Sciatic nerve (tissue), 2 donors: ENCODE results near the gene DDX59. TPM values are rescaled to one million over a fixed set of nuclear protein-coding genes. Genes with fewer than 3 reads are reported as not detected.
A peak's percentile ranks its signal among the peaks of the same experiment; 100 is the strongest.

Source experiments
- ATAC-seq: fragments of 200-7000 bp; cut with Tn5 transposase; one replicate; pipeline ENCODE4 v1.9.1; 2020; ENCODE audit warnings: mild to moderate bottlenecking, moderate library complexity
- DNase-seq: peaks from one replicate; pipeline ENCODE4 v3.0.0-alpha.2; 2020; ENCODE audit warnings: low spot score
- intact Hi-C: fragments of 100-400 bp; cut with DNase I; formaldehyde crosslinking; loops from one replicate; pipeline ENCODE4 v1.14.2; 2022
- total RNA-seq: library from RNA; stranded (reverse); fragmentation: NEBNext Ultra II Directional; extraction: Animal tissue kit (Norgen Biotek cat#: 25700); gene quantifications from one replicate; pipeline ENCODE4 v1.2.1, GENCODE V29; 2021
- donor health status: DM: no; HTN: no; CAD: no.
- donor health status: DM: no; HTN: no; CAD: no.

DDX59 gene
- total RNA-seq, 1 donor from 2014 or later = 25.4 TPM

GRCh38 chr1:200673952-200674823 lies 4.5 kb upstream of the DDX59 start:
- no peak for ATAC-seq
- DNase-seq = no peak
- intact Hi-C loops = no loop called here

DNA sequence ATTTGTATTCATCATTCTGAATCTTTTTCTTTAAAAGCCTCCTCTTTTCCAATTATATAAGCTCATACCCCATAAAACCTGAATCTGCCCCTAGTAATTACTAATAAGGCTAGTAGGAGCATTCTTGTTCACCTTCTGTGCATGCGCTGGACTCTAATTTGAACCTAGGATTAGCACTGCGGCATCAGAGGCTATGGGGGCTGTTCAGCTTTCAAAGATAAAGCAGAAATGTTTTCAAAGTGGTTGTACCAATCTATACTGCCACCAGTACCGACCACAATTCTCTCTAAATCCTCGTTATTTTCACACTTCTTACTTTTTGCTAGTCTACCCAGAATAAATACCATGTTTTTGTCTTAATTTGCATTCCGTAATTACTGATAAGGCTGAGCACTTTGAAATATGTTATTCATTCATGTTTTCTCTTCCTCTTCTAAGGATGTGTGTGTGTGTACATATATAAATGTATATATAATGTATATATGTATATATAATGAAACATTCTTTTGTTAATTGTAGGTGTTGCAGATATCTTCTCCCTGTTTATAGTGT lies 1.6 kb upstream of the DDX59 start:
- intact Hi-C loops = no loop called here
- ATAC-seq (no peak), DNase-seq (no peak)

DNA sequence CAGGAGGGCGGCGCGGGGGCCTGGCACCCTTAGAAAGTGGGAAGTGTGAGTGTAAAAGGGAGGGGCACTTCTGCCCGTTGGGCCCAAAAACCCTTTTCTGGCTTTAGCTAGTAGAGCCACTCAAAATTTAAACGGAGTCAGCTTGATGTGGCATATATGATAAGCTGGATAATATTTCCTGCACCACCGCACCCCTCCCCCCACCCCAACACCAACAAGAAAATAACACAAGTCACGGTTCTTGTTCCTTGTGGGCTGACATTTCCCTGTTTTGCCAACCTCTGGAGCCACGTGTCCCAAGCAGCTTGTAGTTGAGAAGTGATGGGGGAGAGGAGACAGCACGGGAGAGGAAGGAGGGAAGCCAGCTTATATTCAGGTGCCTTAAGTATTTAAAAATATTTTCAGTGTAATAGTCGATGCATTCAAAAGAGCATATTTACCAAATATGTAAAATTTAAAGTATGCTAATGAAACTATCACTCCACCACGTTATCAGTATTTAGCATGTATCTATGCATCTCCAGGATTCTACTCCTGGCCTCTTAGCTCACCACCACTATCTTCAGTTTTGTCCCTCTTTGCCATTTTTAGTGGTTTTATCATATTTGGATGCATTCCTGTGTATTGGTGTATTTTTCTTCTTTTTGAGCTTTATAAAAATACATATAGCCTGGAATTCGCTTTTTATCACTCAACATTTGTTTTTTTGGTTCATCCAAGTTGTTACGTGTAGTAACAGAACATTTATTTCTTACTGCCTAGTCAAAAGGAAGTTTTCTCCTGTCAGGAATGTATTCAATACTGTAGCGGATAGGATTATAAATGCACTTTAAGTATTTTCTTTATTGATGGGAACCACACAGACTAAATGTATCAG lies 773 bp upstream of the DDX59 start:
- DNase-seq (no peak), ATAC-seq (peak; percentile 42)
- intact Hi-C loops = no loop called here

- no peak for DNase-seq
- intact Hi-C loops = no loop called here
- no peak for ATAC-seq
These were observed 993 bp downstream of the DDX59 start for GRCh38 chr1:200668514-200669313.

GRCh38 chr1:200666309-200666708 lies 3.4 kb downstream of the DDX59 start:
- DNase-seq = no peak
- ATAC-seq = no peak
- intact Hi-C loops = no loop called here

DNA sequence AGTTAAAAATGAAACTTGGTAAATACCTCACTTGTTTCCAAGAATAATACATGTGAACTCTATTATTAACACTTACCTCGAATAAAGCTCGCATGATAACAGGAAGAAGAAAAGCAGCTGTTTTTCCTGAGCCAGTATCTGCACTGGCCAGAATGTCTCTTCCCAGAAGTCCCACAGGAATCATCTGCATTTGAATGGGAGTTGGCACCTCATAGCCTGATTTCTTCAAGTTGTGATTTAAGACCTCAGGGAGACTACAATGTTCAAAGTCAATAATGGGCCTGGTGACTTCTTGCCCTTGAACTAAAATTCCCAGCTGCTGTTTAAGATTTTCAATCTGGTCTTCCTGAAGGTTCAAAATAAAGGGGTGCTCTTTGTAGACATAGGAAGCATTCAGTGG lies 3.8 kb downstream of the DDX59 start:
- DNase-seq (no peak), ATAC-seq (peak; percentile 44)
- intact Hi-C loops = no loop called here

GRCh38 chr1:200660719-200661118 lies 9.0 kb downstream of the DDX59 start:
- ATAC-seq (no peak), DNase-seq (no peak)
- intact Hi-C loops = no loop called here

DNA sequence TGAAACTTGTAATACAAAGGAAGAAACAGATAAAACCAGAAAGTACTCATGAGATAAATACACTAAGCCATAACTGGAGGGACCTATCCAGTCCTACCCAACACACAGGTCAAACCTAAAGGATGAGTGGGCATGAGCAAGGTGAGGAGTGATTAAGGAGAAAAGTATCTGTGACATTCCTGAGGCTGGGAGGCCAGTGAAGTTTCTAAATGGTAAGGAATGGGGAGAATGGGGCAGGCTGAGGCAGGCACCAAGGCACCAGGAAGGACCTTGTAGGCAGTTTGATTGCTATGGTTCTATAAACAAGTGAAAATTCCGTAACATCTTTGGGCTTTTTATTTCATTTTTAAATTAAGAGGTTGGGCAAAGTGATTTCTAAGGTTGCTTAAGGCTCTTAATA lies 10.4 kb downstream of the DDX59 start:
- DNase-seq (no peak), ATAC-seq (no peak)
- intact Hi-C loops = no loop called here

GRCh38 chr1:200658037-200658818 lies 11.5 kb downstream of the DDX59 start:
- ATAC-seq = no peak
- intact Hi-C loops = no loop called here
- DNase-seq = no peak

- ATAC-seq (no peak), DNase-seq (no peak)
- intact Hi-C loops = no loop called here
These were observed 15.0 kb downstream of the DDX59 start for GRCh38 chr1:200654660-200655059.

GRCh38 chr1:200653022-200653462 lies 16.7 kb downstream of the DDX59 start:
- intact Hi-C loops = no loop called here
- DNase-seq = no peak
- ATAC-seq = no peak

DNA sequence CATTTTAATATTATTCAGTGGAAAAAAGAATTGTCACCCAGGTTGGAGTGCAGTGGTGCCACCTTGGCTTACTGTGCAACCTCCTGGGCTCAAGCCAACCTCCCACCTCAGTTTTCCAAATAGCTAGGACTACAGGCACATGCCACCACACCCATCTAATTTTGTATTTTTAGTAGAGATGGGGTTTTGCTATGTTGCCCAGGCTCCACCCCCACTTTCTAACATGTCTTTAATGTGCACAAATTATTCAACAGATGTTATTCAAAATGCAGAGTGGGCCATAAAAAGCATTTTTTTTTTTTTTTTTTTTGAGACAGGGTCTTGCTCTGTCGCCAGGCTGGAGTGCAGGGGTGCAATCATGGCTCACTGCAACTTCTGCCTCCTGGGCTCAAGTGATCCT lies 17.3 kb downstream of the DDX59 start:
- intact Hi-C loops = no loop called here
- DNase-seq (no peak), ATAC-seq (no peak)

DNA sequence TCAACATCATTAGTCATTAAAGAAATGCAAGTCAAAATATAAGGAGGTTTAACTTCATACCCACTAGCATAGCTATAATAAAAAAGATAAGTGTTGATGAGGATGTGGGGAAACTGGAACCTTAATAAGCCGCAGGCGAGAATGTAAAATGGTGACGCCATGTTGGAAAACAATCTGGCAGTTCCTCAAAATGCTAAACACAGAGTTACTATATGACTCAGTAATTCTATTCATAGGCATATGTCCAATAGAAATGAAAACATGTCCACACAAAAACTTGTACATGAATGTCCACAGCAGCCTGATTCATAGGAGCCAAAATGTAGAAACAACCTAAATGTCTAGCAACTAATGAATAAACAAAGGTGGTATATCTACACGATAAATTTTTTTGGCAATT lies 23.2 kb downstream of the DDX59 start:
- ATAC-seq = no peak
- no peak for DNase-seq
- intact Hi-C loops = no loop called here

DNA sequence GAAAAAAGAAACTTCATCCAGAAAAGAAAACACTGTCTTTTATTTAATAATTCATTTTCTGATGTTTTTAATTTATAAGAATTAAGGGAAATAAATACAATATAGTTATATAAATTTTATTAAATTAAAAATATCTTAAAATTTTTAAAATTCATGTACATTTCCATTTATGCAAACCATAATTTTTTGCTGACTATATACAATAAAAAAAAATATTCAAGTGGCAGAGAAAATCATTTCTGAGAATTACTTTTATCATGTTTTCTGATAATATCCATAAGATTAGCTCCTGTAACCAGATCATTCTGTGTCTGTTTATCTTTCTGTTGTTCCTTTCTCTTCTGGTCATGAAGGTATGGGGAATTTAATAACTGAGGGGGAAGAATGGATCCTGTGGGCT lies 25.7 kb downstream of the DDX59 start:
- no peak for DNase-seq
- intact Hi-C loops = no loop called here
- no peak for ATAC-seq

- intact Hi-C loops = no loop called here
- no peak for DNase-seq
- ATAC-seq = no peak
These were observed 27.2 kb downstream of the DDX59 start for GRCh38 chr1:200642481-200642880.

DNA sequence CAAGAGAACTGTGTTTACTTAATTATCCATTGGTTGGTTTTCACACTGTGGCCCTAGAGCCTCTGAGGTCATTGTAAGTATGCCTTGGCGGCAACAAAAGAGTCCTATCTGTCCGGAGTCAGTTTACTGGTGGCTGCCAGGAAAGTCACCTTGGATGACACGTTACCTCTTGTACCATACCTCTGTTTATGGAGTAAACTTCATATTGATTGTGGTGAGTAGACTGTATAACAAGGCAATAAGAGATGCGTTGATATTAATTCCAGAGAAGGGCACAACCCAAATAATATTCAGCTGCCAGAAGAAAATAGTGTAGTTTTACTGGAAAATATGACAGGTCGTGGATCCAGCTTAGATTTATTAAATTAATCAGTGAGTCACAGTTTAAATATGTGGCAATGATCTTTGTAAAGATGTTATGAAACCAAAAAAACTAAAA lies 28.7 kb downstream of the DDX59 start:
- DNase-seq (no peak), ATAC-seq (peak; percentile 45)
- intact Hi-C loops = no loop called here

- ATAC-seq = no peak
- intact Hi-C loops = no loop called here
- DNase-seq = no peak
These were observed 29.2 kb downstream of the DDX59 start for GRCh38 chr1:200640373-200640962.

DNA sequence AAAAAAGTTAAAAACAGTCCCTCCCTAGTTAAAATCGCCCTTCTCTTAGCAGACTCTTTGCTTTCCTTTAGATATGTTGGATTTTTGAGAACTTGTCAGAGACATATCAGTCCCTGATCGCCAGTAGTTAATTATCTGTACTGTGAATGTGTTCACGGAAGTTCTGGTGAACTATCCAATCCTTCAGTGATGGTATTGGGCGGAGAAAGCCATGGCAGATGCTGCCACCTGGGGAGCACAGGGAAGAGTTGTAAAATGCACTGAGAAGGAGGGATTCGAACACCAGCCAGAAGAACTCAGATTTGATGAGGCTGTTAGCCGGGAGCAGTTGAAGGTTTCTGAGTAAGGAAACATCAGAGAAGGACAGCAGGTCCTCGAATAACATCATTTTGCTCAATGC lies 31.6 kb downstream of the DDX59 start:
- intact Hi-C loops = no loop called here
- no peak for DNase-seq
- no peak for ATAC-seq
